Fibroblast of skin of back (primary cell): ENCODE results near the gene MXI1.
A peak's percentile ranks its signal among the peaks of the same experiment; 100 is the strongest.

Experiments used
- DNase-seq: peaks from one replicate; pipeline ENCODE4 v3.0.0-alpha.2; 2013

The MXI1 gene

DNA sequence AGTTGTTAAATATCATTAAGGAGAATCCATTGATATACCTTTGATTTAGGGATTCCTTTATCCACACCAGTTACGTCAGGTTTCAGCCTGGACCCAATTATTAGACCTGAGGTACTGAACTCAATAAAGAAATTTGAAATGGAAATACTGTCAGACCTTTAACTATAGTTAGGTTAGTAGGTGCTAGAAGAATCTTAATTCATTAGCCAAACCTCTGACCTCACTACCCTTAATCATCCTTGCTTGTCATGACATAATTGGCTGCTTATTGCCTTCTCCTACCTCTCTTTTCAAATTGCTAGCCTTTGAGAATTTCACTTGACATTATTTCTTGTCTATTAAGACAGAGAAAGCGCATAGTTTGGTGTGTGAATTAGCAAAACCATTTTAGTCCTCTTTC, 70.2 kb downstream of the MXI1 start:
- no peak for DNase-seq

DNA sequence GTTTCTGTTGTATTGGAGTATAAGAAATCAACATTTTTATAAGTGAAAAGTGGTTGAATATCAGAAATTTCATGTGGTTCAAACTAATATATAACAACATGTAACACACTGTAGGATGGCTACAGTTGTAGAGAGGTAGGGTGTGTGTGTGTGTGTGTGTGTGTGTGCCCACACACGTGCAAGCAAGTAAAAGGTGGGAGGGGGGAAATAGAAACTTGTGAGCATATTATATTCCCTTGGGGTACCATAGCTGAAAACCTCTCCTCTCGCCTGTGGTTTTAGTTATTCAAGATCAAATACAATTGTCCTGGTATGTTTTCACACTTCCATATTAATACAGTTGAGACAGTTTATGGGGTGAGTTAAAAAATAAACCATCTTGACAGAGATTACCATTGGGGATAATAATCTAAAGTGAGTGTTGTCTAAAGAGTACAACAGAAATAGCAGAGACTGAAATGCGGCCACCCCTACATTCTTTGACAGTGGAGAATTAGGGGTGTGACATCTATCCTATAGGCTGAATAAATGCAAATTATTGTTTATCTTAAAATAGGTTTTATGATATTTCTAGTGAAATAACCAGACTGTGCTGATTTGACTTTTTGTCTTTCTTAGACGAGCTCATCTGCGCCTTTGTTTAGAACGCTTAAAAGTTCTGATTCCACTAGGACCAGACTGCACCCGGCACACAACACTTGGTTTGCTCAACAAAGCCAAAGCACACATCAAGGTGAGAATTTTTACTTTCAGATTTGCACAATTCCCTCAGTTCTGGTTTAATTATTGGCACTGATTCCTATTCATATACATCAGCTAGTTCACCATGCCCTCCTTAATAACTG, 71.4 kb downstream of the MXI1 start:
- no peak for DNase-seq

DNA sequence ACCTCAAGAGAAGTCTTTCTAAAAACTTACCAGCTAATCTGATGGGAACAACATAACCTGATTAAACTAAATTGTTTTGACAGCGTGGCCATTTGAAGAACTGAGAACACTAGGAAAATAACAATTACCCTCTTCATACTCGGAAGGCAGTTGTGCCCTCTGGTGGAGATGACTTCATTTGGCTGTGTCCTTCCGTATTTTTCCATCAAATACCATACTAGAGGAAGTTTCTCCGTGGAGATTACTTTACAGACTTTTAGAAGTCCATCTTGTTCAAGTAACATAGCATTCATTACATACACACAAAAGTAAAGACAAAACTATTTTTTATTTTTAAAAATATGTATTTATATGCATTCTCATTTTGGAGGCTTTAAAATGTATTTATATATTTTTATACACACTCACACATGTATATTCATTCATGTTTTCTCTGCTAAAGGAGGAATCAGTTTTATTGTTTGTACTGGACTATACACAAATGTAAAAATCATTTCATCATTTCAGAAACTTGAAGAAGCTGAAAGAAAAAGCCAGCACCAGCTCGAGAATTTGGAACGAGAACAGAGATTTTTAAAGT, 72.1 kb downstream of the MXI1 start:
- DNase-seq, result peak; percentile 66

DNA sequence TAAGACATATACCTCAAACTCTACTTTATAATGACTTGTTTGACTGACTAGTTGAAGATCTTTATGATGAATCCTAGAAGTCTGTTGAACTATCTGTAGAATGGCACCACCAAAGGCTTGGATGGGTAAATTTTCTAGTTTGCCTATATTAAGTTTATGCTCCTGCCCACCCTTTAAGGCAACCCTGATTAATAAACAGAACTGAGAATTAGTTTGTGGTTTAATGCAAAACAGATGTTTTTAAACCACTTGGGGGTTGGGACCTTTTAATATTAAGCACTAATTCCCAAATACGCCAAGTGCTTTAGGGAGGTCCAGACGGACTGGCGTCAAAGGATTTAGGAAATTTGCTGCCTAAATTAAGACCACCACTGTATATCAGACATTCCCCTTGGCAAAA, 76.9 kb downstream of the MXI1 start:
- DNase-seq, result no peak

DNA sequence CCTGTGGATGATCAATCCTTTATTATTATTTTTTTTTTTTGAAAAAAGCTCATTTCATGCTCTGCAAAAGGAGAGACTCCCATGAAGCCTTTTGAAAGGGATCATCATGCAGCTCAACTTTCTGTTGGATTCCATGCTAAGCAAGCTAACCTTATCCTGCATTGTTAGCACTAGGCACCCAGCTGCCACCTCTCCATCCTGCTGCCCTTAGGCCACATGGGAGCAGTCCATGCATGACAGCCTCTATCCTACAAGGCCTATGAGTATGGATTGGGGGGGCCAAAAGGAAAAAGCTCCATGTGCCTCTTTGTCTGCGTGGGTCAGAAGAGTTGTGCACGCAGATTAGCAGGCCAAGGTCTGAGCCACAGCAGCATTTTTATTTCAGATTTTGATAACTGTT, 78.1 kb downstream of the MXI1 start:
- DNase-seq, result no peak

DNA sequence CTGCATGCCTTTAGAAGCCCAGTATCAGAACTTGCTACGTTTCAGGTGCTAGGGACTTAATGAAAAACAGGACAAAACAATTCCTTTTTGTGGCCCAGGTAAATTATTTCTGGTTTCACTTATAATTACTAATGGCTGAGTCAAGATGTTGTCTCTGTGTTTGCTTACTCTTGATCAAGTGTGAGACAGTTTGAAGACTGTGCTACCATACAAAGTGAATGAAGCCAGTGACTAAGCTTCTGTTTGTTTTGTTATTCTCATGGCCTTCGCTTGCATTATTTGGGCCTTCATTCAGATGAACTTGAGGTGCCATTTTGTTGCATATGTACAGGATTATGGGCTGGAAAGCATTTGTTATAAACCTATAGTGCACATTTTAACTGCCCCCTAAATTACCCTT, 79.4 kb downstream of the MXI1 start:
- DNase-seq, result no peak

DNA sequence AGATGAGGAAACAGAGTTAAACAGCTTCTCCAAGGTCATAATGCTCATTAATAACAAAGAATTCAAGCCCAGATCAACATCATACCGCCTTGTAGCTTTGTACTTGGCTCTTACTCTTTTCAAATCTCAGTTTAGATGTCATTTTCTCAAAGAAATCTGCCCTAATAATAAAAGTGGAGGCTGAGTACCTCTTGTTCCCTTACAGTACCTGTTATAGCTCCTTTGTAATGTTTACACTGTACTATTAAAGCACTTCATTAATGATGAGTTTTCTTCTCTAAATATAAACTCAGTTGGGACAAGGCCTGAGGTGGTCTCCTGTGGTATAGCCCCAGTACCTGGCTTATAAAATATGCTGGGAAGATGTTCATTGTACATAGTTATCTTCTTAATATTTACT, 89.6 kb downstream of the MXI1 start:
- no peak for DNase-seq

DNA sequence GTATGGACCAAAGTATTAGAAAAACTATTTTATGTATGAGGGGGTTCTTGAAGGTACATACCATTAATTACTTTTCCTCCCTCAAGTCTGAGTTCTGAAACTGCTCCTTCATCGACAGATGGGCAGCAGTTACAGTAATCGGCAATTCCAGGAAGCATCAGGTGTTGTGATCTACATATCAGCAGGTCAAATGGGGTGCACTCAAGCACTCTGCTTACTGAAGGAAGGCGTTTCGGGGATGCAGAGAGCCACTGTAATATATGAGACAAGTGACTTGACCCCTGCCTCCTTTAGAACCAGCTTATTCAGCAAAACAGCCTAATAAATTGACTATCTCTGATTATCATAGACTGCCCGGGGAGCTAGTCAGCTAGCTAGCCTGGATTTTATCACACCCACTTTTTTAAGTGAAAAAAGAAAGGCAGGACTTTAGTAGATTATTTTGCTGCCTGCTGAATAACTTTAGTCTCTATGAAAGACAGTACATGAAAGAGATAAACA, 93.1 kb downstream of the MXI1 start:
- no peak for DNase-seq

DNA sequence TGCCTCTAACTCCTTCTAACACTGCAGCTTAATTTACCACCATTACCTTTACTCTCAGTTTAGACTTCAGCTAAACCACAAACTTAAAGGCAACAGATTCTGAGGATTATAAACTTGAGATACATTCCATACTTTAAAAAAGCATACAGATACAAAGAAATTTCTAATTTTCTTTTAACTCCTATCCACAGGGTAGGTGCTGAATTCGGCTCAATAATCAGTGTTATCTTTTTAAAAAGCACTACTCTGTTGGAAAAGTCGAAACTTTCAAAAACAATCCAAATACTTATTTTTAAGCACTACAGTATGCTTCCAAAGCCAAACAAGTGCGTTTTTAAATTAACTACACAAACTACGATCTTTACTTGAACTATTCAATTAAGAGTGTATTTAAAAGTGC, 96.3 kb downstream of the MXI1 start:
- no peak for DNase-seq

DNA sequence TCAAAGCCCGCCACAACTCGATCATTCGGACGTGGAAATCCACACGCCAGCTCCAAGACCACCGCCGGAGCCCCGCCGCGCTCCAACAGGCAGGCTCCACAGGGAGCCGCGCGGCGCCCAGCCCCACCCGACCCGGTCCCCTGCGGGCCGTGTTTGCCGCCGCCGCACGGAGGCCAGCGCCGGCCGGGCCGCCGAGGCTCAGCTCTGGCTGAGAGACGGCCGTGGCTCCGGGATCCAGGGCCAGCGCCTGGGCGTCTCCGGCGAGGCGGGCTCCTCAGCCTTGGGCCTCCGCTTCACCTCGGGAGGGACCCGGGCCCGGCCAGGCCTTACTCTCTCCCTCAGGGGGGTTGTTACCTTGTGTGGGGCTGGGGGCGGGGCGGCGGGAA, 97.0 kb downstream of the MXI1 start:
- DNase-seq, result peak; percentile 33

DNA sequence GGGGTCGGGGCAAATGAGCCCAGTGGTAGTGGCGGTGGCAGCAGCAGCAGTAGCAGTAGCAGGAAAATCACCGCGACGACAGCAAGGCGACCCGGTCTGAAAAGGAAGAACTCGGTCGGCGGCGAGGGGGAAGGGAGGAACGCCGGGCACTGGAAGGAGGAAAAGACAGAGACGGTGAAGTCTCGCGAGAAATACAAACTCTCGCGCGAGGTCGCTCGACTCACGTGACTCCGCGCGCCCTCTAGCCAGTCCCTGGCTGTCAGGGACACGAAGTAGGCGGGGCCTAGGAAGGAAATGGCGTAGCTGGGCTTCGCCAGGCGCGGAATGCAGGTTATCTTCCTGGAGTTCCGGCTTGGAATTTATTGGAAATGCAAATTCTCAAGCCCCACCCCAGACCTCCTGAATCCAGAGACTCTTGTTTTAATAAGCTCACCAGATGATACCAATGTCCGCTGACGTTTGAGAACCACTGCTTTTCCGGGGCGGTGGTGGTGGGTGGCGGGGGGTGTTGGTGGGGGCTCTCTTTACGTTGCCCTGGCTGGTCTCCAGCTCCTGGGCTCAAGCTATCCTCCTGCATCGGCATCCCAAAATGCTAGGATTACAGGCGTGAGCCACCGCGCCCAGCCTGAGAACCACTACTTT, 97.5 kb downstream of the MXI1 start, which contains the start of gene SMNDC1:
Gene SMNDC1, minus strand, starts transcription at position 141 of the 642 bp plus-strand sequence. CDS start 1,333 bp downstream, outside the sequence.
- peak; percentile 97 for DNase-seq

DNA sequence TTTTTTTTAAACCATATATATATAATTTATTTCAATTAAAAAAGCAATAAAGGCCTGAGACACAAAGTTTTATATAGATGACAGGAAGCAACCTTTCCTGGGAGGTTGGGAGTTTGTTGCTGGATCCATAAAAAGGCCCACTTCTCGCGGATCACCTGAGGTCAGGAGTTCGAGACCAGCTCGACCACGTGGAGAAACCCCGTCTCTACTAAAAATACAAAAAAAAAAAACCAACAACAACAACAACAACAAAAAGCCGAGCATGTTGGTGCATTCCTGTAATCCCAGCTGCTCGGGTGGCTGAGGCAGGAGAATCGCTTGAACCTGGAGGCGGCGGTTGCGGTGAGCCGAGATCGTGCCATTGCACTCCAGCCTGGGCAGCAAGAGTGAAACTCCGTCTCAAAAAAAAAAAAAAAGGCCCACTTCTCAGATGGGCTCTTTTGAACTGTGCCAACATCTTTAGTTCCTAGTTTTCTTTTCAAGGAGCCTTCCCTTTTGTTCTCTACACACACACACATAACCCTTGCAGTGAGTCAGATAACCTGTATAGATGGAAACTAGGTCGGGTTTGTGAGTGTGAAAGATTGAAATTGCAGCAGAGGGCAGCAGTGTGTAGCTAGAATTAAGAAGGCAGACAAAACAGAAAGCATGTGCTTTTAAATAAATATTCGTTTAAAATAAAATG, 98.5 kb downstream of the MXI1 start:
- DNase-seq, result peak; percentile 85

DNA sequence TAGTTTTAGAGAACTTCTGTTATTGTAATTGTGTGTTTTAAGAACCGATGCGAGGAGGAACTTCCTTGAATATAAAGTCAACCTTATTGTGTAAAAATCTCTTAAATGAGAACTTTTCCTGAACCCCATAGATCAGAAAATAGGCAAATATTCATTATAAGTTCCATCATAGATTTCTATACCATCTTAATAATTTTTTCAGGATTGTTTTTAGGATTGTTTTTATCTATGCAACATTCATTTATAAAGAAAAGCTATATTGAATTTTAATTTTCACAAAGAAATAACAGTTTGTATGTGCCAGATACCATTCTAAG, 99.0 kb downstream of the MXI1 start:
- DNase-seq, result no peak

DNA sequence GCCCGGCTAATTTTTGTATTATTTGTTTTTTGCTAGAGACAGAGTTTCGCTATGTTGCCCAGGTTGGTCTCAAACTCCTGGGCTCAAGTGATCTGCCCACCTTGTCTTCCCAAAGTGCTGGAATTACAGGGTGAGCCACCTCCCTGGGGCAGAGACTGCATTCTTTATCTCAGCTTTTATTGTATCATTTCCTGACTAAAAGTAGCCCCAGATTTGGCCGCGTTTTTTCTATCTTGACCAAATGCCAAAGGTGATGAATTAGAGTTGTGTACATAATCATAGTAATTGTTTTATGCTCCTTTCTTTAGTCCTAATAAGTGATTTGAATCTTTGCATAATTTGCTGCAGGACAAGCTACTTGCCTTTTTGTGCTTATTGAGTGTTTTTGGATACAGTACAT, 100.4 kb downstream of the MXI1 start:
- no peak for DNase-seq

DNA sequence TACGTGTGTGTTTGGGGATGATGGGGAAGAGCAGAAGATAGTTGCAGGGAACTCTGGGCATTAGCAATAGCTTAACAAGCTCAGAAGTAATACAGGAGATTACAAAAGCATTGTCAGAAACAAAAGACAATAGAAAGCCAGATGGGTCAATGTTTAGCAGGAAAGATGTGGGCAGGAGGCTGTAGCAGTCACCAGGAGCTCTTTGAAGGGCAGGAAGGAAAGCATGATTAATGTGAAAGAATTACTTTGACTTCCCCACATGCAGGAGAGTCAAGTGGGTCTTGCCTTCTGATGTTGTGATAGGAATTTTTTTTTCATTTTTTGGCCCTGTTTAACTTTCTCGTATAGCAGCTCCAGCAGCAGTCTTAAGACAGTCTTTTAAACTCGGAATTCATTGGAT, 103.3 kb downstream of the MXI1 start:
- no peak for DNase-seq

DNA sequence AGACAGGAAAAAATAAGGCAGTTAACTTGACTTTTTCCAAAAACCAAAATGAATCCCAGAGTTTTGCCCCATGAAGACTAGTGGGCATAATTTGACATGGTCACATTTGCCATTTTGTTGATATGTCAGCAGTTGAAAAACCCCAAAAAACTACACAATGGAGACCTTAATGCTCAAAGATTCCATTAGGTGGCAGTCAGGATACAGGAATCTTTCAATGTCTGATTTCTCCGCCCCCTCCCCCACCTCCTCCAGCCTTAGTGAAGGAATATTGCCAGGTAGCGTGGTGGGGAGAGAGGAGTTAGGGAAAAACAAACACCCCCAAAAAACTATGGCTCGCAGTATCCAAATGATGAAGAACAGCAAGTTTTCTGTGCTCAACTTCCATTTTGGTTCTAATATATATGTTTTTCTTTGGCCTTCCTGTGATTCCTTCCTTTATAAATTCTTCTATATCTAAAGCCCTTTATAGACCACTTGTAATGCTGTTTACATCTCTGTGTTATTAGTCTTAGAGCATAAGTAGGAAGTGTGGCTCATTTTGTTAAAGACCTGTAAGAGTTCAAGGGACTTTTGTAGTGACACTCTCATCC, 104.0 kb downstream of the MXI1 start:
- DNase-seq, result peak; percentile 68

DNA sequence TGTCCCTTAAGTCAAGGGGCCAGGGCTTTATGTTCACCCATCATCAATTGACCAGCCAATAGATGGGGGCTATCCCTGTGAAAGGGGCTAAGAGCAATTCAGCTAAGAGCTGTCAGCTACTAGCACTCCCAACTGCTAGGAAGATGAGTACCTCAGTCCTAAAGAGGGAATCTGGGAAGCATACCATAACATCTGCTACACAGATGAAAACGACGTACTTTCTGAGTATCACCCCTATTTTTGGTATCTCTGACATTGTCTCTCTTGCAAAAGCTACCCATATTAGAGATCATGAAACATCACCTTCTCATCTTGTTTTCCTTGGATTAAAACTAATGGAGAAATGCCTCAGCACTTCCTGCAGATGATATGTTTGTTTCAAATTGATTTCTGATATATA, 104.8 kb downstream of the MXI1 start:
- DNase-seq, result no peak

DNA sequence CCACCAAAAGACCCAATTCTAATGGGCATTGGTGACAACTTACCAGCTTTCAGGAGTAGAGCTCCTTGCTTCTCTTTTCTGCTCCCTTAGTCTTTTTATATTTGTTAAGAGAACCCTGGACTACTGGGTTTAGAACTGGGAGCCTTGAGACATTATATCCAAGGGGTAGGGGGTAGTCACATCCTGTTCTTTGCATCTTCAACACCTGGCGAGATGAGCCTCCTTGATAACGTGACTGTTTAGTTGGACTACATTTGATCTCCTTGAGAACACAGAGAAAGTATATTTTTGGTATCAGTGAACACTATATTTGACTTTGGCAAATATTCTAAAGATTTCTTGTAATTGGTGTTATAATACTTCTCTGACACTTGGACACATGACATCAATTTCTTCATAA, 106.3 kb downstream of the MXI1 start:
- DNase-seq, result no peak

DNA sequence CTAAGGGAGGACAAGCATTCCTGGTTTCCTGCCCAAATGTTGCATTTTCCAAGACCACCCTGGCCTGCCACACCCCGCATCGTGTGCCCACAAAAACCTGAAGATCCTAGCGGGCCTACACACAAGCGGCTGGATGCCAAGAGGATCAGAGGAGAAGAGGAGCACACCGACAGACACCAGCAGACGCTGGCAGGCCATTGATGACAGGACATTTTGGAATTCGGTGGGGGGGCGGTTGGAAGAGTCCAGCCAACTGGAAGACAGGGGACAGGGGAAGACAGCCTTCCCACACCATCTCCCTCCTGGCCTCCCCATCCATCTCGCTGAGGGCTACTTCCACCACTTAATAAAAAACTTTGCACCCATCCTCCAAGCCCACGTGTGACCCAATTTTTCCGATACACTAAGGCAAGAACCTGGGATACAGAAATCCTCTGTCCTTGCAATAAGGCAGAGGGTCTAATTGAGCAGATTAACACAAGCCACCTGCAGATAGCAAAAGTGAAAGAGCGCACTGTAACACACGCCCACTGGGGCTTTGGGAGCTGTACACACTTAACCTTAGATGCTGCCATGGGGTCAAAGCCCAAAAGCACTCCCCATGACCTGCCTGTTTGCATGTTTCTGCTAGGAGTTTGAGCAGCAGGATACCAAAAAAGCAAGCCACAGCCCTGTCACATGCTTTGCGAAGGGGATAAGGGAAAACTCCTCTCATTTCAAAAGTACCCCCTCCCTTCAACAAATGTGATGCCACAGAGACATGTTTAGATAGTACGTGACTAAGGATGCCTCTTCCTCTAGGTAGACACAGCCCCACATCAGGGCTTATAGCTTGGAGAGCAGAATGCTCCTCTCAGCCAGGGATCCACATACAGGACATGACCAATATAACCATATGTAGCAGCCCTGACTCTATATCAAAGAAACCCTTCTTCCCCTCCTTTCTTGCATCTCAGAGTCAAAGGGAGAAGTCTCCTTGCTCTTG, 110.8 kb downstream of the MXI1 start:
- DNase-seq, result no peak

DNA sequence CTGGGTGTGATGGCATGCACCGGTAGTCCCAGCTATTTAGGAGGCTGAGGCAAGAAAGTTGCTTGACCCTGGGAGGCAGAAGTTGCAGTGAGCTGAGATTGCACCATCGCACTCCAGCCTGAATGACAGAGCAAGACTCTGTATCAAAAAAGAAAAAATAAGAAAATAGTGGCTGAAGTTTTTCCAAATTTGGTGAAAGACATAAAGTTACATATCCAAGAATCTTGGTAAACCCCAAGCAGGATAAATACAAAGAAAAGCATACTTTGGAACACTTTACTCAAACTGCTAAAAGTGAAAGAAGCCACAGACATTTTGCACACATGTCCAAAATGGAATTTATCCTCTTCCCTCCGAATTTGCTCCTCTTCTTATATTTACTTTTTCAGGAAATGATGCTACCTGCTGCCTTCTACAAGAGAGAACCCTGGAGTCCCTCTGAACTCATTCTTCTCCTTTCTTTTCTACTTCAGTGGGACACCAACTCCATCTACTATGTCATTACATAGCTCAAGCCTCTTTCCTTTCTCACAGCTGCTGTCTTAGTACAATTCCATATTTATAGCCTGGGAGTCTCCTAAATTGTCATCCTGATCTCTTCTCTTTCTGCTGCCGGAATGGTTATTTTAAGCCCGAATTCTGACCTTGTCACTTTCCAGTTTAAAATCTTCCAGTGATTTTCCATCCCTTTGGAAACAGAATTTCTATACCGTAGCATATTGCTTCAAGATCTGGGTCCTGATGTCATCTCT, 114.6 kb downstream of the MXI1 start:
- no peak for DNase-seq

DNA sequence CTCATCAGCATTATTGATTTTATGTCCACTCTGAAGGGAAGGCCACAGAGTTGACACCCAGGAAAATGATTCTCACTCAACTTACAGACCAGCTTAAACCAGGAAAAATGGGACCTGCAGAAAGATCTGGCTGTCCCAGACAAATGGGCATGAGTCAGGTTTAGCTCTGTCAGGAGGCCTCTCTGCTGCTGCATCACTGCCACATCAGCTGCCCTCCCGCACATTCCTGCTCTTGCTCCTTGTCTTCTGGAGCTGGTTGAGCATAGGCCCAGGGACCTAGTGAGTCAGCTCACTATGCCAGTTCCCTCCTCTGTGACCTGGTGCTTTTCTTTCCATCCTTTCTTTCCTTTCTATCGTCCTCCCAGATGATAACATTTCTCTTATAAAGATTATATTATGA, 116.1 kb downstream of the MXI1 start:
- peak; percentile 94 for DNase-seq
